DND-41 (cell line): ENCODE data around the gene CFAP20DC.
"Not testable (repeated sequence)": the region's sequence is repeated elsewhere in the genome, so short reads cannot be mapped to it uniquely, and the experiment has no call there.

Experiments
- ATAC-seq: fragments of 200-7000 bp; cut with Tn5 transposase; 3 replicates; pipeline ENCODE4 v1.9.1; 2021; ENCODE audit warnings: low read depth; ENCODE audit not compliant: insufficient read depth
- DNase-seq: peaks from one replicate; pipeline ENCODE4 v3.0.0-alpha.2; 2020
- H2AFZ ChIP-seq: 2 replicates; pipeline ENCODE4 v1.6.0; 2012; ENCODE audit warnings: low read depth, low read length
- H3K27ac ChIP-seq: 2 replicates; pipeline ENCODE4 v1.5.1; 2012; ENCODE audit warnings: low read length, inconsistent platforms
- H3K27me3 ChIP-seq: fragments of 200-600 bp; sonication (generic); 2 replicates; pipeline ENCODE4 v1.6.0; 2012; ENCODE audit warnings: low read length, mild to moderate bottlenecking, inconsistent platforms; ENCODE audit not compliant: insufficient read depth, poor library complexity
- H3K36me3 ChIP-seq: 2 replicates; pipeline ENCODE4 v1.5.1; 2012; ENCODE audit warnings: low read length, inconsistent platforms; ENCODE audit not compliant: insufficient read depth
- H3K4me1 ChIP-seq: 2 replicates; pipeline ENCODE4 v1.5.1; 2012; ENCODE audit warnings: mild to moderate bottlenecking, low read length; ENCODE audit not compliant: insufficient read depth
- H3K4me2 ChIP-seq: 2 replicates; pipeline ENCODE4 v1.6.0; 2012; ENCODE audit warnings: mild to moderate bottlenecking, moderate library complexity, low read length, inconsistent platforms; ENCODE audit not compliant: insufficient read depth
- H3K4me3 ChIP-seq, 2 experiments: fragments of 200-600 bp in 1 of 2; shearing (Covaris generic) in 1 of 2; 2 replicates each; pipeline ENCODE4 v1.5.1; 2012 to 2016; ENCODE audit warnings: inconsistent platforms in 2 of 2, low read length in 2 of 2, mild to moderate bottlenecking in 2 of 2, low read depth in 1 of 2, moderate library complexity in 1 of 2
- H3K79me2 ChIP-seq: 2 replicates; pipeline ENCODE4 v1.6.0; 2012; ENCODE audit warnings: low read length, inconsistent platforms; ENCODE audit not compliant: insufficient read depth
- H3K9ac ChIP-seq: 2 replicates; pipeline ENCODE4 v1.6.0; 2012; ENCODE audit warnings: low read depth, mild to moderate bottlenecking, inconsistent platforms, low read length, moderate library complexity
- H3K9me3 ChIP-seq: 2 replicates; pipeline ENCODE4 v1.5.1; 2012; ENCODE audit warnings: low read length, moderate library complexity, mild to moderate bottlenecking, inconsistent platforms; ENCODE audit not compliant: insufficient read depth, severe bottlenecking
- H4K20me1 ChIP-seq: 2 replicates; pipeline ENCODE4 v1.6.0; 2012; ENCODE audit warnings: low read length; ENCODE audit not compliant: insufficient read depth
- CTCF ChIP-seq: IDR thresholded peaks from 2 replicates; pipeline ENCODE4 v1.5.1; 2012; ENCODE audit warnings: borderline replicate concordance, low read length, moderate library complexity, mild to moderate bottlenecking; ENCODE audit not compliant: poor library complexity, severe bottlenecking; ENCODE audit errors: extremely low read depth
- EZH2 ChIP-seq: IDR thresholded peaks from 3 replicates; pipeline ENCODE4 v1.6.1; 2012; ENCODE audit warnings: borderline replicate concordance, low read depth, mild to moderate bottlenecking, moderate library complexity, low read length, inconsistent platforms; ENCODE audit not compliant: severe bottlenecking

Gene CFAP20DC

GRCh38 chr3:58986654-58987053 lies 63.2 kb downstream of the CFAP20DC start:
- DNase-seq (no peak), ATAC-seq (no peak)
- no peak for TF ChIP-seq CTCF
- TF ChIP-seq EZH2: no peak
- Histone ChIP-seq H2AFZ (no peak overlapping the region; the same call in 1 of the 2 replicates), H3K27ac (no peak overlapping the region), H3K4me2 (no peak overlapping the region), H3K9me3 (peaks cover 2% of the 10 kb centered on the region), H3K36me3 (no peaks in the 10 kb centered on the region), H3K27me3 (no peaks in the 10 kb centered on the region), H3K9ac (no peak overlapping the region), H3K79me2 (no peaks in the 10 kb centered on the region), H3K4me1 (no peaks in the 10 kb centered on the region), H3K4me3 (no peak overlapping the region), H4K20me1 (no peaks in the 10 kb centered on the region)

GRCh38 chr3:58979840-58980239 lies 70.0 kb downstream of the CFAP20DC start:
- TF ChIP-seq CTCF: no peak
- no peak for TF ChIP-seq EZH2
- Histone ChIP-seq H3K36me3 (no peaks in the 10 kb centered on the region), H4K20me1 (no peaks in the 10 kb centered on the region), H3K9me3 (no peaks in the 10 kb centered on the region), H2AFZ (no peak overlapping the region), H3K4me1 (no peaks in the 10 kb centered on the region), H3K27me3 (no peaks in the 10 kb centered on the region), H3K4me3 (no peak overlapping the region), H3K79me2 (no peaks in the 10 kb centered on the region), H3K27ac (no peak overlapping the region), H3K9ac (no peak overlapping the region), H3K4me2 (no peak overlapping the region)
- DNase-seq (no peak), ATAC-seq (no peak)

- Histone ChIP-seq H4K20me1 (no peaks in the 10 kb centered on the region), H3K27me3 (no peaks in the 10 kb centered on the region), H3K9me3 (no peaks in the 10 kb centered on the region), H3K9ac (no peak overlapping the region), H3K4me3 (no peak overlapping the region), H3K27ac (no peak overlapping the region), H3K4me1 (no peaks in the 10 kb centered on the region), H3K4me2 (no peak overlapping the region), H3K36me3 (no peaks in the 10 kb centered on the region), H3K79me2 (no peaks in the 10 kb centered on the region), H2AFZ (no peak overlapping the region)
- no peak for ATAC-seq
- no peak for DNase-seq
- TF ChIP-seq EZH2 (no peak), CTCF (no peak)
Observed at GRCh38 chr3:58973796-58974195, 76.0 kb downstream of the CFAP20DC start.

- H4K20me1 ChIP-seq: not testable (repeated sequence)
Observed at GRCh38 chr3:58967866-58968265, 82.0 kb downstream of the CFAP20DC start.

More at GRCh38 chr3:58967866-58968265, 82.0 kb downstream of the CFAP20DC start:
- not testable (repeated sequence) for H3K27me3 ChIP-seq, H3K4me3 ChIP-seq, H3K4me1 ChIP-seq, ATAC-seq, H3K4me2 ChIP-seq, H3K36me3 ChIP-seq, DNase-seq, H3K27ac ChIP-seq, H3K9me3 ChIP-seq, H2AFZ ChIP-seq, H3K9ac ChIP-seq, H3K79me2 ChIP-seq
